Loucy (cell line): ENCODE measurements around the gene XIST.

ENCODE experiments used
- H2AFZ ChIP-seq: fragments of 200-600 bp; sonication (generic); 2 replicates; pipeline ENCODE4 v1.6.0; 2016; ENCODE audit warnings: antibody characterized with exemption, mild to moderate bottlenecking, low read length, moderate library complexity
- H3F3A ChIP-seq: fragments of 200-600 bp; 2 replicates; pipeline ENCODE4 v1.6.0; 2016; ENCODE audit warnings: antibody characterized with exemption, low read depth, mild to moderate bottlenecking
- H3K27me3 ChIP-seq: fragments of 200-600 bp; sonication (generic); 2 replicates; pipeline ENCODE4 v1.6.1; 2014; ENCODE audit warnings: low read length, mild to moderate bottlenecking; ENCODE audit not compliant: insufficient read depth, poor library complexity, severe bottlenecking
- H3K36me3 ChIP-seq: fragments of 200-600 bp; sonication (generic); 2 replicates; pipeline ENCODE4 v1.6.1; 2016; ENCODE audit warnings: low read length; ENCODE audit not compliant: insufficient read depth
- H3K4me1 ChIP-seq: fragments of 200-600 bp; sonication (generic); 2 replicates; pipeline ENCODE4 v1.5.1; 2014; ENCODE audit warnings: low read length, mild to moderate bottlenecking; ENCODE audit not compliant: insufficient read depth, poor library complexity, severe bottlenecking
- H3K4me2 ChIP-seq: fragments of 200-600 bp; sonication (generic); 2 replicates; pipeline ENCODE4 v1.6.0; 2014; ENCODE audit warnings: antibody characterized with exemption, low read length, low read depth, mild to moderate bottlenecking; ENCODE audit not compliant: poor library complexity, severe bottlenecking
- H3K4me3 ChIP-seq: fragments of 200-600 bp; sonication (generic); 2 replicates; pipeline ENCODE4 v1.5.1; 2014; ENCODE audit warnings: low read length, mild to moderate bottlenecking, mixed read lengths; ENCODE audit not compliant: poor library complexity, severe bottlenecking
- H3K79me2 ChIP-seq: fragments of 200-600 bp; sonication (generic); 2 replicates; pipeline ENCODE4 v1.6.1; 2014; ENCODE audit warnings: low read length; ENCODE audit not compliant: insufficient read depth
- H3K9ac ChIP-seq: fragments of 200-600 bp; sonication (generic); 2 replicates; pipeline ENCODE4 v1.6.0; 2014; ENCODE audit warnings: mild to moderate bottlenecking, low read depth, low read length, moderate library complexity; ENCODE audit not compliant: poor library complexity, severe bottlenecking
- H3K9me2 ChIP-seq: fragments of 200-600 bp; sonication (generic); replicated peaks from 2 replicates; pipeline ENCODE4 v1.6.1; 2016; ENCODE audit warnings: low read depth, low read length, mixed read lengths
- H3K9me3 ChIP-seq: fragments of 200-600 bp; sonication (generic); 2 replicates; pipeline ENCODE4 v1.6.1; 2014; ENCODE audit warnings: mild to moderate bottlenecking, antibody characterized with exemption, low read length, low read depth; ENCODE audit not compliant: insufficient read depth
- H4K20me1 ChIP-seq: fragments of 200-600 bp; sonication (generic); 2 replicates; pipeline ENCODE4 v1.6.0; 2014; ENCODE audit warnings: antibody characterized with exemption, low read length, mild to moderate bottlenecking; ENCODE audit not compliant: insufficient read depth, poor library complexity, severe bottlenecking
- EZH2phosphoT487 ChIP-seq: fragments of 200-600 bp; IDR thresholded peaks from 2 replicates; pipeline ENCODE4 v1.6.1; 2018; ENCODE audit warnings: antibody characterized with exemption, mild to moderate bottlenecking, moderate library complexity, borderline replicate concordance
- TF ChIP-seq, protein P1 (sequence below): fragments of 200-600 bp; sonication (generic); conservative IDR thresholded peaks from 2 replicates; pipeline ENCODE4 v1.5.1; 2014; ENCODE audit warnings: mild to moderate bottlenecking, antibody characterized with exemption, low read length

XIST gene

DNA sequence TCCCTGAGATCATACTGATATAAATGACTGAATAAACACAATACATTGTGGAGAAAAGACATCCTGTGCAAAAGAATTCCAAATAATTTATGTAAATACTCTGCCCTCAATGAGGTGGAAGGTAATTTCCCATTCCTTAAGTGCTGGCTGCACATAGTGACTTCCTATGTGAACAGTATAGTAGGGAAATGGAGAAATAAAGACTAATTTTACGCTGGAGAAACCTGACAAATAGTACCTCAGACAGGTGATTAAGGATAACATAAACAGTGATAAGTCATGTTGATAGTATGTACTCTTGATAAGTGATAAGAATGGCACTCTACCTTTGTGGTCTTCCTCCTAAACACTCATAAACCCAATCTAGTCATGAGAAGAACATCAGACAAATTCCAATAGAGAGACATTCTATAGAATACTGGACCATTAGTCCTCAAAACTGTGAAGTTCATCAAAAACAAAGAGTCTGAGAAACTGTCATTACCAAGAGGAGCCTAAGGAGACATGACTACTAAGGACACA is 15.5 kb downstream of the XIST start:
- H3K27me3 ChIP-seq, result no peaks in the 10 kb centered on the region
- no peak overlapping the region for H3K4me2 ChIP-seq
- H3K9me2 ChIP-seq, result no peaks in the 10 kb centered on the region
- H2AFZ ChIP-seq, result no peak overlapping the region
- H3F3A ChIP-seq, result no peaks in the 10 kb centered on the region
- H3K9me3 ChIP-seq, result no peaks in the 10 kb centered on the region
- H3K79me2 ChIP-seq, result no peaks in the 10 kb centered on the region
- no peaks in the 10 kb centered on the region for H3K4me1 ChIP-seq
- TF ChIP-seq, protein P1, sequence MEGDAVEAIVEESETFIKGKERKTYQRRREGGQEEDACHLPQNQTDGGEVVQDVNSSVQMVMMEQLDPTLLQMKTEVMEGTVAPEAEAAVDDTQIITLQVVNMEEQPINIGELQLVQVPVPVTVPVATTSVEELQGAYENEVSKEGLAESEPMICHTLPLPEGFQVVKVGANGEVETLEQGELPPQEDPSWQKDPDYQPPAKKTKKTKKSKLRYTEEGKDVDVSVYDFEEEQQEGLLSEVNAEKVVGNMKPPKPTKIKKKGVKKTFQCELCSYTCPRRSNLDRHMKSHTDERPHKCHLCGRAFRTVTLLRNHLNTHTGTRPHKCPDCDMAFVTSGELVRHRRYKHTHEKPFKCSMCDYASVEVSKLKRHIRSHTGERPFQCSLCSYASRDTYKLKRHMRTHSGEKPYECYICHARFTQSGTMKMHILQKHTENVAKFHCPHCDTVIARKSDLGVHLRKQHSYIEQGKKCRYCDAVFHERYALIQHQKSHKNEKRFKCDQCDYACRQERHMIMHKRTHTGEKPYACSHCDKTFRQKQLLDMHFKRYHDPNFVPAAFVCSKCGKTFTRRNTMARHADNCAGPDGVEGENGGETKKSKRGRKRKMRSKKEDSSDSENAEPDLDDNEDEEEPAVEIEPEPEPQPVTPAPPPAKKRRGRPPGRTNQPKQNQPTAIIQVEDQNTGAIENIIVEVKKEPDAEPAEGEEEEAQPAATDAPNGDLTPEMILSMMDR, result no peak
- TF ChIP-seq EZH2phosphoT487, result no peak
- no peak overlapping the region for H3K4me3 ChIP-seq
- no peak overlapping the region for H3K9ac ChIP-seq
- no peaks in the 10 kb centered on the region for H4K20me1 ChIP-seq
- no peaks in the 10 kb centered on the region for H3K36me3 ChIP-seq

DNA sequence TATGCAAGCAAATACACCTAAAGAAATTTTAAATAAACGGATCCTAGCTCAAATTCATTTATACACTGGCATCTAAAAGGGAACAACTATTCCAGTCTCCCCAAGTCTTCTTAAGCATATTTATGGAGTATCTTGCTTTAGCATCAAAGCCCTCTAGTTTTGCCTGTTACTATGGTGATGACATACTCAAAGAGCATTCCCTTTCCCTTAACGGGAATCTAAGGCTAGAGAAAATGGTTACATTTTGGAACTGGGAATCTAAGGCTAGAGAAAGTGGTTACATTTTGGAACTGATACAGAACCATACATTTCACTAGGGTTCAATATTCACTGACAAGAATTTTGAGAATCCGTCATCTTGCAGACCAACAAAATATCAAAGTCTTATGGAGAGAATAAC is 18.3 kb downstream of the XIST start:
- Histone ChIP-seq H3F3A (no peaks in the 10 kb centered on the region), H3K4me1 (no peaks in the 10 kb centered on the region), H3K9ac (no peak overlapping the region), H3K4me2 (no peak overlapping the region), H3K79me2 (no peaks in the 10 kb centered on the region), H3K9me2 (no peaks in the 10 kb centered on the region), H3K4me3 (no peak overlapping the region), H3K9me3 (no peaks in the 10 kb centered on the region), H4K20me1 (no peaks in the 10 kb centered on the region), H3K36me3 (no peaks in the 10 kb centered on the region), H2AFZ (no peak overlapping the region), H3K27me3 (no peaks in the 10 kb centered on the region)
- TF ChIP-seq EZH2phosphoT487, result no peak
- TF ChIP-seq, protein P1, result no peak

DNA sequence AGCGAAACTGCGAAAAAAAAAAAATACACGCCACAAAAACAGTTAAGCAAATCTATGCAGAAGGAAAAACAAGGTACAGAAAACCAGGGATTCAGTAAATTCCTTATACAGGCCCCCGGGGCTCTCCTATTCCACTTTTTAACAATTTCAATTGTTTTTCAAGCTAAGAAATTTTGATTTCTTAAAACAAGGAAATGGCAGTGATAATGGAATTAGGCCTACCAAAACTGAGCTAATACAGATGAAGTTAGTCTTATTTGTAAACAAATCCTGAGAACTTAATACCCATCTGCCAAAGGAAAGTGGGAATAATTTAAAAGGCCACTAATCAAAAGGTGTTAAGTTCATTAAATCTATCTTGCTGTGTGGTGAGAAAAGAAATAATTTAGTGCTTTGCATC is 20.2 kb downstream of the XIST start:
- no peaks in the 10 kb centered on the region for H3K27me3 ChIP-seq
- H3K4me2 ChIP-seq, result no peak overlapping the region
- H3K4me3 ChIP-seq, result no peak overlapping the region
- no peaks in the 10 kb centered on the region for H3K9me2 ChIP-seq
- H4K20me1 ChIP-seq, result no peaks in the 10 kb centered on the region
- no peak for TF ChIP-seq EZH2phosphoT487
- TF ChIP-seq, protein P1, result no peak
- H3K36me3 ChIP-seq, result no peaks in the 10 kb centered on the region
- H2AFZ ChIP-seq, result no peak overlapping the region
- no peaks in the 10 kb centered on the region for H3K79me2 ChIP-seq
- H3F3A ChIP-seq, result no peaks in the 10 kb centered on the region
- H3K9ac ChIP-seq, result no peak overlapping the region
- no peaks in the 10 kb centered on the region for H3K9me3 ChIP-seq
- no peaks in the 10 kb centered on the region for H3K4me1 ChIP-seq
